HG02870 (cell line): ENCODE measurements around the gene RSRC1.
"Not testable (repeated sequence)": the region's sequence is repeated elsewhere in the genome, so short reads cannot be mapped to it uniquely, and the experiment has no call there.

Experiments
- ATAC-seq: cut with Tn5 transposase; IDR thresholded peaks from one replicate; pipeline ENCODE4 v1.9.1; 2021; ENCODE audit warnings: mild to moderate bottlenecking, moderate library complexity; ENCODE audit not compliant: unreplicated experiment

RSRC1 gene

DNA sequence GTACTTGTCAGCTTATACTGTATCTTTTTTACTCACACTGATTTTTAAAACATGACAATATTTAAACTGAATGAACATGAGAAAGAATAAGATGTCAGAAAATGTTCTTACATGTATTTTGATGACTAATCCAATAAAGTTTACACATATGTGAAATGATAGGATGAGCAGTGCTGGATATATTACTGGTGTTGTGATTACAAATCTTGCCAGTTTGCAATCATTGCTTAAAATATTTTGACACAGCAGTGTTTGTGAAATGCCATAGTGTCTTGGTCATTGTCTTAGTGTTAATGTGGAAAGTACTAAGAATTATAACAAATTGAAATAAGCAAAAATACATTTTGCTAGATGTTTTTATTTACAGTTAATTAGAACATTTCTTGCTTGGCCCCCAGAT, 342.4 kb downstream of the RSRC1 start:
- no peak for ATAC-seq

DNA sequence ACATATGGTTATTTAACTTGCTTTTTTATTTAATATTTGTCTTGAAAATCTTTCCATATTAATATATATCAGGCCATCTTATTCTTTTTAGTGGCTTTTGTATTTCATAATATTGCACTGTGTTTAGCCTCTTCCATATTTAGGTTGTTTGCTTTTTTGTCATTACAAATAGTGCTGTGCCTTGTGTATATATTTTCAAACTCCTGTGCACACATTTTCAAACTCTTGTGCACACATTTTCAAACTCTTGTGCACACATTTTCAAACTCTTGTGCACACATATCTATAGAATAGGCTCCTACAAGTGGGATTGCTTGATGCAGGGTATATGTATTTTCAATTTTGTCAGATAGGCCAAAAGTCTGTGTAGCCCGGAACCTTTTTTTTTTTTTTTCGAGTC, 343.1 kb downstream of the RSRC1 start:
- ATAC-seq, result no peak

DNA sequence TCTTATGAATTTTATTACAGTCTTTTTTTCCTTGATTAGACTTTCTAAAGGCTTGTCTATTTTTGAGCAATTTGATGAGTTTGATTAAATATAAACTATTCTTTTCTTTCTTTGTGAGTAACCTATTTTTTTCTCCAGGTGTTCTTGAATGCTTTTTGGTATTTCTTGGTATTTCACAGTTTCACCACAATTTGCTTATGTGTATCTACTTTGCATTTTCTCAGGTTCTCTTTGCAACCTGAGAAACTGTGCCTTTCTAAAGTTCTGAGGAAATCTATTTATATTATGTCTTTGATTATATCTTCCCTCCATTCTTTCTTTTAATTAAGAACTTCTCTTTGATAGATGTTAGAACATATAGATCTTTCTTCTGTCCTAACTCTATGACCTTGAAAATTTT, 344.0 kb downstream of the RSRC1 start:
- no peak for ATAC-seq

DNA sequence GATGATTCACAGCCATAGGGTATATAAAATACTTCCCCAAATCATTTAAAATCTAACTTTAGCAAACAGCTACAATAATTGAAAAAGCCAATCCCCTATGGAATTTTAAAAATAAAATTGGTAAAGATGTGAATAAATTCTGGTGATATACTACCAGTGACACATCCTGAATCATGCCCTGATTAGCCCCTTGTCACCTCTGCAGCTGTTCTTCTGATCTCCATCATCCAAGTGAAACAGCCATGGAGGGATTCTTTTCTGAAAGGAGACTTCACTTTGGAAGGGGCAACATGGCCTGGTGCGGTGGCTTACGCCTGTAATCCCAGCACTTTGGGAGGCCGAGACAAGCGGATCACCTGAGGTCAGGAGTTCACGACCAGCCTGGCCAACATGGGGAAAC, 345.5 kb downstream of the RSRC1 start:
- ATAC-seq, result no peak

DNA sequence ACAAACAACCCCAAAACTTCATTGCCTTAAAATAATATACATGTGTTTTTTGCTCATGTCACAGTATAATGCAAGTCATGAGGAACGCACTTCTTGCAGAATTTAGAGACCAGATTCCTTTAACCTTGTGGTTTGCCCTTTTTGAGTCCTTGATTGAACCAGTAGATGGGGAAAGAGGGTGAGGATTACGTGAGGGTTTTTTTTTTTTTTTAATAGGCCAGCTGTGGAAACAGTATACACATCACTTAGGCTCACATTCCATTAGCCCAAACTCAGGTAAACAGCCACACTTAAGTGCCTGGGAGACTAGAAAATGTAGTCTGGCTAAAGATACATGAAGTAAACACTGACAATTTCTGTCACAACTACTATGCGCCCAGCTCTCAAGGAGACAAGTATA, 346.2 kb downstream of the RSRC1 start:
- ATAC-seq, result no peak

DNA sequence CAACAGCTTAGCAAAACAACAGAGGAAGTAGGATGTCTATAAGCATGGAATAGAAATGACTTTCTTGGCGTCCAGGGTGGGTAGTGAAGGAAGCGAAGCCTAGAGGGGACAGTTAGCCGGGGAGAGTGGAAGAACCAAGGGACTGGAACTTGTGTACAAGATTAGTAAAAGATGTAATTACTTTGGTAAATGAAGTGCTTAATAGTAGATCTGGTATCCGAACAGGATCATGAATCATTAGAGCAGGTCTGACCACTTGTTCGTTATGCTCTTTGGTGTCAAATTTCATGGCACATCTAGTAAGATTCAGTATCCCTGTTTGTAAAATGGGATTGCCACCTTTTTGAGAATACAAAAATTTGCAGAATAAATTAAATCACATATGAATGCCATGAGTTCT, 348.6 kb downstream of the RSRC1 start:
- ATAC-seq, result no peak

DNA sequence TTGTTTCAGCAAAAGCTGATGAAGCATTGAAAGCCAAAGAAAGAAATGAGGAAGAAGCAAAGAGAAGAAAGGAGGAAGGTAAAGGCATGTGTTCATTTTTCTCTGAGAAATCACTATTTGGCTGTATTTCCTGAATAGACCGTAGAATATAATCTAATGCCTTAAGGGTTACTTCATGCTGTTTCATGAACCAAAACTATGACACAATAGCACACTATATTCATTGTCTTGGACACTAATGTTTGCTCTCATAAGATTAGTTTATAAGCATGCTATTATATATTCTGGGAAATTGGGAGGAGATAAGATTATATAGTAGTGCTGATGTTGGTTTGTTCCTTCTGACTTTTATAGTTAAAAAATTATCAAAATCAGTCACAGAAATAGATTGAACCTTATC, 351.0 kb downstream of the RSRC1 start:
- ATAC-seq, result no peak

DNA sequence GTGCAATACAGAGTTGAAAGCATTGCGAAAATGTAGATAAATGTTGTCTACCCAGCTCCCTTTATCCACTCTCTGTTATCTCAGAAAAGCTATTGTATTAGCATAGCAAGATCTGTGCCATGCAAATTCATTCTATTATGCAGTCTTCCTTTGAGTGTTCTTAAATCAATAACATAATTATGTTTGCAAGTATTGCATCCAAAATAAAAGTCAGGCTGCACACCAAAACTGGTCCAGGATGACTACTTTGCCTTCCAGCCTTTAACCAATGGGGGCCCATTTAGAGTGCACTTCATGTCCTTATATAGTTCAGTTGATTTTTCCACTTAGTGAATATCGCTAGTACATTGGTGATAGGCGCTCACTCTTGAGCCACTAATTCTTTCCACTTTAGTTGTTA, 353.7 kb downstream of the RSRC1 start:
- no peak for ATAC-seq

DNA sequence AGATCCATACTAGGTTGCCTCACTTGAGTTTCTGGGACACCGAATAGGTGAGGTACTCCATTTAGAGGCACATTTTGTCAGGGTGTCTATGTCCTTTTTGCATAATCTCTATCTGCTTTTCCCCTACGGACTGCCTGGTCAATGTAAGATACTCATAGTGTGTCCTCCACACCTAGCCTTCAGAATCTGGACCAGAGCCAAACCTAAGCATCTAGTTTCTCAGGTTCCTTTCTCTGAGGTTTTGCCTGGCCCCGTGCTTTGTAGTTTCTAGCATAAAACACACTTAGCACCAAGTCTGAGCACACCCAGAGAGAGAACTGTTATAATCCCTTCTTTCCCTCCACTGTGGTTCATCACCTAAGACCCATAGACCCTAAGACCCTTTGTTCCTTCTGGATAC, 355.2 kb downstream of the RSRC1 start:
- peak; percentile 87 for ATAC-seq

DNA sequence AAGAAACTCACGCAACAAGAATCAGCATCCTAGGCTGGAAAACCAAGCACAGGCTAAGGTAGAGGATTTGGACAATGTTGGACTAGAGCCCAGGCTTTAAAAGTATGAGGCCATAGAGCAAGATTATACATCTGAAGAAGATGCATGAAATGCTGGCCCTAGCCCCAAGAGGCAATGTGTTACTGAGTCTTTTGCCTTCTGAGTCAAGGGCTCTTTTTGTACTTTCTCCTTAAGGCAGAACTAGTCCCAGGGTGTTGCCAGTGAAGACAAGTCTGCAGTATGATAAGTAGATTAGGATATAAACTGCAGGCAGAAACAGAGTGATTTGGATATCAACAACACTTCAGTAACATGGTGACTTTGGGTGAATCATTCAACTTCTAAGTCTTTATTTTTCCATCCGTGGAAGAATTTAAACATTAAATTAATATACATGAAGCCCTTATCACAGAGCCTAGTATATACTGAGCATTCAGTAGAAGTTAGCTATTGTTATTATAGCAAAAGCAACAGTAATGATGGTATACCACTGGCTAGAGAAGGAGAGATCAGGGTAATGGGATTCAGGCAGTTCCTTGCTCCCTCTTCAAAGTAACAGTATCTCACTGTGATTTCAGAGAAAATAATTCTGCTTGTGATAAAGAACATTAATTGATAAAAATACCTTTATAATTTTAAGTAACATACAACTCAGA, 361.2 kb downstream of the RSRC1 start:
- ATAC-seq, result no peak

DNA sequence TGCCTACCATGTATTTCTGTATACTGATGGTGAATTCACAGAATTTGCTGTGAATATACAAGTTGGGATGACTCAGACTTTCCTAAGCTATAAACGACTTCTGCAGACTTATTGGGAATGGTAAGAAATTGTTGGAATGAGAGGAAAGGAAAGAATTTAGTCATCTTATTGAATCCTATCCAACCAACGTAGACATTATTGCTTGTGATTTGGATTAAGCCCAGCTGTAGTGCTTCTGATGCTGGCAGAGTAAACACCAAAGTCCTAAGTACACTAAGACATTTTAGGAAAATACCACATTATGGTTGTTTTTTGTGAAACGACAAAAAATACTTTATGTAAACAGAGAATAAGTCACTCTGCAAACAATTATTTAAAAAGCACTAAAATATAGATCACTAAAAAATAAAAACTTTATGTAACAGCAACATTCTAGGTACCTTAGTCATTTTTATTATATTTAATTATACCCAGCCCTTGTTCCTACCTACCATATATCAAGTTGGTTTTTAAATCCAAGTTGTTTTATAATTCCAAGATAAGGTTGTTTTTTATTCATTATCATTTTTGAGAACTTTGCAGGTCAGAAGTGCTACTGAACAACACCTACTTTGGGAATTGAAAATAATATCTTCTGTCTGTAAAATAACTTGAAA, 361.9 kb downstream of the RSRC1 start:
- no peak for ATAC-seq

DNA sequence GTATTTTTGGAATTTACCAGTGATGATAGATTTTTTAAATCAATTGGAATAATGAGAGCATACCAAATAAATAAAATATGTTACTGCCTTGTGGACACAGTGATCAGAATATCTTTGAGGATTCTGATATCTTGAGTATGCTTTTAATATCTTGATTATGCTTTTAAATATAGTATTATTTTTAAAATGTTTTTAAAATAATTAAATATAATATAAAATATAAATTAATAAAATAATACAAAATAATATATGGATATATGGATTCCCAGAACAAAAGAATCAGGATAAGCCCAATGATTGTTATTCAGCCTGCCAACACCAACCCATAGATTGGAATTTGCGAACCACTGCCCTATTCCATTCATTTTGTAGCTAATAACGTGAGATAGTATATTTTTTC, 369.2 kb downstream of the RSRC1 start:
- ATAC-seq, result no peak

DNA sequence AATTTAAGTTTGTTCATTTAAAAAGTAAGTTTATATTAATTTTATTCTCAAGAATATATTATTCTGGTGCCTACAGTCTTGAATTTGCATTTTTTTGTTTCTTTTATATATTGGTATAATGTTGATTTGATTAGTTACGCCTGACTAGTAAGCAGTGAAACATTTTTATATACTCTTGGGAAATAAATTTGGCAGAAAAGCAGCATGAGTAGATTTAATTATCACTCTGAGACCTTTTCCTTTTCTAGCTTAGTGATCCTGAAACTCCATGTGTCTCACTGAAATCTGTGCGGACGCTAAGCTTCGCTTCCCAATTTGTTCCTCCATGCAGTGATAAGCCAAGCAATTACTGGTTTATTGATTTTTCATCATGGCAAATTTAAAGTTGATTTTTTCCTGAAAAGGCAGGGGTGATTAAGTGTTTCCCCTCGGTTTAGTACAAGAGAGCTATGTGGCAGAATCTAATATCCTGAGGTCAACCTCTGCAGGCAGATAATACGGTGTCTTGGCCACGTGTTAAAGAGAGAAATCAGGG, 373.9 kb downstream of the RSRC1 start:
- ATAC-seq, result no peak

DNA sequence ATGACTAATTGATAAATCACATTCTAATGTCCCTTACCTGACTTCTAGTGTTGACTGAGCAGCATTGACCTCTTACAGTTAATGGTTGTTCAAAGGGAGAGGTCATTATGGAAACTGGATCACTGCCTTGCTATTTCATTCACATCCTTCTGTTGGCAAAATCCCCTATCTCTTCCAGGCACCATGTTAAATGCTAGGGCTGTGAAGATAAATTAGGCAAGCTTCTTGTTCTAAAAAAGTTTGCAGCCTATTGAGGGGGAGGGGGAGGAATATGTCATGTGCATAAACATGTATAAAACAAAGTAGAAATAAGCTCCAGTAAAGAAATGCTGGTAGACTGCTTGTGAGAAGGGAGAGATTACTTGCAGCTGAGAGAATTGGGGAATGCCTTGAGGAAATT, 376.3 kb downstream of the RSRC1 start:
- ATAC-seq, result no peak

DNA sequence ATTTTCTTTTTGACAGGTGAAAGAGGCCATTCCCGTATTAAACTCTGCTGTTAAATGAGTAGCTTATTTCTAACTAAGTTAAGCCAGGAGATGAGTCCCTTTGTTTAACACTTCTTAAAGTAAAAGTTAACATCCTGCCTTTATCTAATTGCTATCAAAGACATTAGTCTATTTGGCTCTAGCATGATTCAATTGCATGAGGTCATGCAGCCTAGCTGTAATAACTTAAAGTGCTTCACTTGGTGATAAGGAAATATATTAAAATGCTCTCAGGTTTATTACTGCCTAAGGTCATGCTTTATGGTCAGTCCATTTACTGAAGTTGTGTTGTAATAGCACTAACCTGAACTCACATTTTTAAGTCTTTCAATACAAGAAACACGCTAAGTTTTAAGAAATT, 378.8 kb downstream of the RSRC1 start:
- ATAC-seq, result no peak

DNA sequence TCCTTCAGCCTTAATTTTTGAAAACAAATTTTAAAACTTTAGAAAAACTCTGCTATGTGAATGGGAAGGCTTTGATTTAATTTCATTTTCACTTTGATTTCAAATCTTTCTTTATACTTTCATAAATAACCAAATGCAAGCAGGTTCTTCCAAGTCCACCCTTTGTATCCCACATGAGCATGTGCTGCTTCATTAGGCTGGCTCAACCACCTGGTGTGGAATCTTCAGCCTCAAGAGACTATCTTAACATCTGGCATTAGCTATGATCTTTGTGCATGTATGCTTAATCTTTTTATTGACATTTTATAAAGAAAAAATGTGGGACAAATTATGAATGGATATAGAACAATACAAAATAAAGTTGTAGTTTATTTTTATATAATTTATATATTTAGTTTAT, 379.3 kb downstream of the RSRC1 start:
- ATAC-seq, result no peak

DNA sequence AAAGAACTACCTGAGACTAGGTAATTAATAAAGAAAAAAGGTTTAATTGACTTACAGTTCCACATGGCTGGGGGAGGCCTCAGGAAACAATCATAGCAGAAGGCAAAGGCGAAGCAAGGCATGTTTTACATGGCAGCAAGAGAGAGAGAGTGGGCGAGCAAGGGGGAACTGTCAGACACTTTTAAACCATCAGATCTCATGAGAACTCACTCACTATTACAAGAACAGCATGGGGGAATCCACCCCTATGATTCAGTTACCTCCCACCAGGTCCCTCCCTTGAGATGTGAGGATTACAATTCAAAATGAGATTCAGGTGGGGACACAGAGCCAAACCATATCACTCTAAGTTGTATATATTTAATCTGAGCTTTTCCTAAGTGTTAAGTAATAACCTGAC, 382.1 kb downstream of the RSRC1 start:
- ATAC-seq, result no peak

DNA sequence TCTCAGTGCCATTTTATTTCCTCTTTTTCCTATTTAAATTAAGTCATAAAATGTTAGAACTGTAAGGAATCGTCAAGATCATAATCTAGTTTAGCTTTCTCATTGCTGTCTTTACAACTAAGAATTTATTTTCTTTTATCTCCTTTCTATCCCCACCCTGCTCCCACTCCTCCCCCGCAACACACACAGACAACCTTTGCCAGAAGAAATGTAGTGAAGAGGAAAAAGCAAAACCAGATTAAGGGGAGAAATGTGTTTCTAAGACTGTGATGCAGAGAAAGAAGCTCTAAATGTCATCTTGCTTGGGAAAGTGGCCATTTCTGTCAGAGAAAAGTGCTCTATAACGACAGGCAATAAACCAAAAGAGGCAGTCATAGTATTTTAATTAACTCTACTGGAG, 382.8 kb downstream of the RSRC1 start:
- ATAC-seq, result no peak

DNA sequence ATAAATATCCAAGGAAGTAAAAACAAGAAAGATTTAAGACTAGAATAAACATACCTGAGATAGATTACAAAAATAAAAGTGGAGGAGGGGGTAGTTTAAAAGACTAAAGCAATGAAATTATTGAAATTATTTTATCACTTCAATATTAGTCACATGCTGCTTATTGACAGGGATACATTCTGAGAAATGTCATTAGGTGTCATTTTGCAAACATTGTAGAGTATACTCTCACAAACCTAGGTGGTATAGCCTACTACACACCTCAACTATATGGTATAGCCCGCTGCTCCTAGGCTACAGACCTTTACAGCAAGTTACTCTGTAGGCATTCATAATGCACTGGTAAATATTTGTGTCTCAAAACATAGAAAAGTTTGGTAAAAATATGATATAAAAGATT, 384.0 kb downstream of the RSRC1 start:
- ATAC-seq, result no peak

DNA sequence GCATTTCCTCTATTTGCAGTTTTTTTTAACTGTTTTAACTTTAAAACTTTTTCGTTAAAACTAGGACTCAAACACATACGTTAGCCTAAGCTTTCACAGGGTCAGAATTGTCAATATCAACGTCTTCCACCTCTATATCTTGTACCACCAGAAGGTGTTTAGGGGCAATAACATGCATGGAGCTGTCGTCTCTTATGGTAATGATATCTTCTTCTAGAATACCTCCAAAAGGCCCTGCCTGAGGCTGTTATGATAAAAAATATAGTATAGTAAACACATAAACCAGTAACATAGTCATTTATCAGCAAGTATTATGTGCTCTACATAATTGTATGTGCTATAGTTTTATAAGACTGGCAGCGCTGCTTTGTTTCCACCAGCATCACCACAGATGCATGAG, 384.8 kb downstream of the RSRC1 start:
- no peak for ATAC-seq

DNA sequence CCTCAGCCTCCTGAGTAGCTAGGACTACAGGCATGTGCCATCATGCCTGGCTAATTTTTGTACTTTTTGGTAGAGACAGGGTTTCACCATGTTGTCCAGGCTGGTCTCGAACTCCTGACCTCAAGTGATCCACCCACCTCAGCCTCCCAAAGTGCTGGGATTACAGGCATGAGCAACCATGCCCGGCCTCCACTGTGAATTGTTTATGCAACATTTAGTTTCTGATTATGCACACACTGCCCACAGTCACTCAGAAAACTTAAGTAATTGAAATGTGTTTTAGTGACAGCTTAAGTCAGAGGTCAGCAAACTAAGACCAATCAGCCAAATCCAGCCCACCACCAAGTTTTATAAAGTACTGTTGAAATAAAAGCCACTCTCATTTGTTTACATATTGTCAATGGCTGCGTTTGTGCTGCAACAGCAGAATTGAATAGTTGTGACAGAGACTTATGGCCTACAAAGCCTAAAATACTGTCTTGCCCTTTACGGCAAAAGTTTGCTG, 385.6 kb downstream of the RSRC1 start:
- not testable (repeated sequence) for ATAC-seq

DNA sequence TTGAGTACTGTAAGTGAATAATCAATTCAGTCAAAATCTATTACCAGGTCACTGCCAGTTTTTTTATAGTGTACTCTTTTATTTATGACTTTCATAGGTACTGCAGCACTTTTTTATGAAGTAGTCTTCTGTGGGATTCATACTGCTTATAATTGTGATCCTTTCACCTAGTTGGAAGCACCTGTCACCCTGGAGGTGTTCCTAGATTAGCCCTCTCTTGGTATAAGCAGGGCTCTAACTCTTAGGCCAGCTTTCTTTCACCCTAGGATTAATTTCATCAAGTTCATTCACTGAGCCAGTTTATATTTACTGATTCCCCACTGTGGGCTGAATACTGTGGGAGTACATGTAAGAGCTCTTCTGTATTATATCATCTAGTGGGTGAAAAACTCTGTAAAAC, 395.2 kb downstream of the RSRC1 start:
- ATAC-seq, result no peak

DNA sequence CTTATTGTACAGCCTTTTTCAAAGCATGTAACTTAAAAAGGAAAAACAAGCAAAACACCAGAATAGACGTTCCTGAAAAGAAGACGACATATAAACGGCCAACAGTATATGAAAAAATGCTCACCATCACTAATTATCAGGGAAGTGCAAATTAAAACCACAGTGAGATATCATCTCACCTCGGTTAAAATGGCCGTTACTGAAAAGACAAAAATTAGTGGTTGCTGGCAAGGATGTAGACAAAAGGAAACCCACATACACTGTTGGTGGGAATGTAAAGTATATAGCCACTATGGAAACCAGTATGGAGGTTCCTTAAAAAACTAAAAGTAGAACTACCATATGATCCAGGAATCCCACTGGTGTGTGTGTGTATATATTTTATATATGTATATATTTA, 396.6 kb downstream of the RSRC1 start:
- ATAC-seq, result no peak
